Psoas muscle (tissue), 8 donors: ENCODE data around the gene CACNG4. TPM values are rescaled to one million over a fixed set of nuclear protein-coding genes. Genes with fewer than 3 reads are reported as not detected.

Experiments used
- ATAC-seq, 4 donors: fragments of 200-7000 bp; cut with Tn5 transposase; one replicate each; pipeline ENCODE4 v1.9.1; 2020; ENCODE audit warnings: moderate library complexity in 3 of 4, mild to moderate bottlenecking in 2 of 4
- DNase-seq, 2 donors: peaks; one replicate each; pipeline ENCODE4 v3.0.0-alpha.2; 2020
- H3K27ac ChIP-seq: fragments of 200-600 bp; one replicate; pipeline ENCODE4 v1.8.0; 2022
- H3K27me3 ChIP-seq, 3 donors: fragments of 200-600 bp in 1 of 3; one replicate each; pipeline versions ENCODE4 v1.6.1 to v1.8.0; 2013 to 2022; ENCODE audit warnings: low read length in 2 of 3, mild to moderate bottlenecking in 2 of 3, moderate library complexity in 1 of 3; ENCODE audit not compliant: insufficient read depth in 3 of 3
- H3K36me3 ChIP-seq, 2 donors: fragments of 200-600 bp in 1 of 2; one replicate each; pipeline versions ENCODE4 v1.6.1 to v1.8.0; 2013 to 2022; ENCODE audit warnings: low read depth in 1 of 2, mild to moderate bottlenecking in 1 of 2, moderate library complexity in 1 of 2; ENCODE audit not compliant: insufficient read depth in 1 of 2
- H3K4me1 ChIP-seq: fragments of 200-600 bp; one replicate; pipeline ENCODE4 v1.8.0; 2022
- H3K4me3 ChIP-seq: fragments of 200-600 bp; one replicate; pipeline ENCODE4 v1.8.0; 2022; ENCODE audit warnings: mild to moderate bottlenecking
- H3K9me3 ChIP-seq: fragments of 200-600 bp; one replicate; pipeline ENCODE4 v1.8.0; 2022
- CTCF ChIP-seq: fragments of 200-600 bp; IDR thresholded peaks from one replicate; pipeline ENCODE4 v1.8.0; 2022; ENCODE audit warnings: antibody characterized with exemption
- WGBS, 3 donors: extraction: QIAGEN DNeasy Blood & Tissue Kit; methylation state at CpG; one replicate each; pipeline versions ENCODE4 v1.1.6 to v1.1.7; 2013; 5-methylcytosine and 5-hydroxymethylcytosine counted together
- intact Hi-C, 2 donors: fragments of 100-400 bp; cut with DNase I; formaldehyde crosslinking; loops; one replicate each; pipeline versions ENCODE4 v1.11.0 to v1.14.2; 2022
- polyA plus RNA-seq, 3 donors: library from polyadenylated mRNA; stranded (reverse); fragments of 200-250 nt; gene quantifications; one replicate each; pipeline ENCODE4 v1.2.3, GENCODE V29; 2013
- total RNA-seq, 4 donors: library from RNA; stranded (reverse); fragmentation: NEBNext Ultra II Directional in 2 of 4; extraction: Animal tissue kit (Norgen Biotek cat#: 25700) in 2 of 4; gene quantifications; one replicate each; pipeline versions ENCODE4 v1.2.1 to v1.2.4, GENCODE V29; 2021 to 2023
- donor health status: healthy with polysubstance abuse.
- donor health status: DM: no; HTN: no; CAD: no; lungs with moderate emphysema.
- donor health status: Bipolar disorder and iron deficiency.
- donor health status: healthy.
- donor health status: DM: yes; HTN: yes; CAD: no.
- donor health status: DM: no; HTN: no; CAD: no.
- donor health status: DM: no; HTN: no; CAD: no.
- donor health status: DM: yes; HTN: yes; CAD: no.

Gene CACNG4
- total and polyA plus RNA-seq, 7 donors: 0.03 TPM; not detected in 6

GRCh38 chr17:67076290-67076689 is 111.8 kb downstream of the CACNG4 start:
- DNase-seq (no peak), ATAC-seq (peak; percentile 75 to 91 (median 83))
- H3K27ac ChIP-seq: no peak overlapping the region
- intact Hi-C loops: no loop called here
- peaks cover 20% of the 10 kb centered on the region for H3K4me1 ChIP-seq
- 36 to 59% (median 44%) methylated on average over 7 of the region's 7 CpGs for WGBS, 3 donors
- no peaks in the 10 kb centered on the region for H3K9me3 ChIP-seq
- no peaks in the 10 kb centered on the region for H3K27me3 ChIP-seq
- no peak overlapping the region for H3K4me3 ChIP-seq
- peaks cover 0 to 8% of the 10 kb centered on the region in 2 donors for H3K36me3 ChIP-seq
- TF ChIP-seq CTCF: no peak

DNA sequence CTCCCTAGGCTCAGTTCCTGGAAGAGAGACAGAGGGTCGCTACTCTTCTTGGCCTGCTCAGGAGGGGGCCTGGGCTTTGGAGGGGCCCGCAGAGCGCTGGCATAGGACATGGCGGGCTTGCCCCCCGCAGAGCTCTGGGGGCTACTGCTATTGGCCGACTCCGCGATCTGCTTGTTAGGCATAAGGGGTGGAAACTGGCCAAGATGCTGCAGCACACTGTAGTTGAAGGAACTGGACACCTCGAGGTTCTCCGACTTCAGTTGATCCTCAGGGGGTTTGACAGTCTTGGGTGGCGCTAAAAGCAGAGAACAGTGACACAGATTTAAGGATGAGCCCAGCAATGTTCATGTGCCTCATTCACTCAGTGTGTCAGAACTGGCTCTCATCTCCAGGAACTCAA is 113.8 kb downstream of the CACNG4 start:
- intact Hi-C loops: no loop called here
- H3K4me1 ChIP-seq: peaks cover 24% of the 10 kb centered on the region
- DNase-seq: no peak
- H3K4me3 ChIP-seq: no peak overlapping the region
- WGBS, 3 donors: 84 to 92% (median 88%) methylated on average over 11 of the region's 11 CpGs
- H3K27ac ChIP-seq: no peak overlapping the region
- no peak for TF ChIP-seq CTCF
- no peaks in the 10 kb centered on the region for H3K27me3 ChIP-seq
- H3K9me3 ChIP-seq: no peaks in the 10 kb centered on the region
- peaks cover 3 to 10% of the 10 kb centered on the region in 2 donors for H3K36me3 ChIP-seq
- ATAC-seq: peak in 2 of 4 donors; percentile 17 to 36

DNA sequence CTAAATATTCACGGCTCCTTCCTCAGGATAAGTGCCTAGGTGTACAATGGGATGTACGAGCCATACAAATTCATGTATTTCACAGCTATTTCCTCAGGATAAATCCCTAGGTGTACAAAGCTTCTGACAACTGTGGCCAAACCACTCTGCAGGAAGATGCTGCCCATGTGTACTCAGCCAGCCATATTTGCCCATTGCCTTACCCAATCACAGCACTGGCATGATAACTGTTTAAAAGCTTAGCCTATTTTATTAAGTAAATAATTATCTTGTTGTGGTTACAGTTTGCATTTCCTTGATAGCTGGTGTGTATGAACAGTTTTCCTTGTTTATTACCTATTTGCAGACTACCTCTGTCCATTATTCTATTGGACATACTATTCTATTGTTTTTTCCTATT is 115.0 kb downstream of the CACNG4 start:
- no peak for TF ChIP-seq CTCF
- Histone ChIP-seq H3K4me1 (peaks cover 24% of the 10 kb centered on the region), H3K4me3 (no peak overlapping the region), H3K9me3 (no peaks in the 10 kb centered on the region), H3K27ac (no peak overlapping the region), H3K36me3 (peaks cover 3 to 15% of the 10 kb centered on the region in 2 donors), H3K27me3 (no peaks in the 10 kb centered on the region)
- no peak for ATAC-seq
- WGBS, 3 donors: 93 to 95% (median 94%) methylated on average over 2 of the region's 2 CpGs
- intact Hi-C loops: no loop called here
- no peak for DNase-seq

DNA sequence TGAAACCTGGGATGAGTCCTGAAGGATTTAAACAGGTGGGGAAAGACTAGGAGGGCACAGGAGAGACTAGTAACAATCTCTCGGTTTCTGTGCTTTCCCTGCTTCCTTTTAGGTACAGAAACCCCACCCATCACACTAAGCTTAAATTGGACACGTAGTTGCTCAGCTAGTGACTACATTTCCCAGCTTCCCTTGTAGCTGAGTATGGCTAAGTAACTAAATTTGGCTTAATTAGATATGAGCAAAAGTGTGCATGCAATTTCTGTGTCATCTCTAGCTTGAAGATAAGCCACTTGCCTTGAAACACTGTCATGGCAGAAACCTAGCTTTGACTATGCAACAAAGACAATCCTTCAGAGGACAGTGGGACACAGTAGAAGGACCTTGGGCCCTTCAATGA is 116.3 kb downstream of the CACNG4 start:
- Histone ChIP-seq H3K36me3 (peaks cover 3 to 23% of the 10 kb centered on the region in 2 donors), H3K4me1 (peaks cover 24% of the 10 kb centered on the region), H3K27me3 (no peaks in the 10 kb centered on the region), H3K9me3 (no peaks in the 10 kb centered on the region), H3K27ac (peak overlapping the region; percentile 47), H3K4me3 (no peak overlapping the region)
- WGBS, 3 donors: 52 to 95% (median 74%) methylated on average over 2 of the region's 2 CpGs
- DNase-seq: no peak
- TF ChIP-seq CTCF: no peak
- intact Hi-C loops: no loop called here
- ATAC-seq: peak; percentile 22 to 64 (median 54)

DNA sequence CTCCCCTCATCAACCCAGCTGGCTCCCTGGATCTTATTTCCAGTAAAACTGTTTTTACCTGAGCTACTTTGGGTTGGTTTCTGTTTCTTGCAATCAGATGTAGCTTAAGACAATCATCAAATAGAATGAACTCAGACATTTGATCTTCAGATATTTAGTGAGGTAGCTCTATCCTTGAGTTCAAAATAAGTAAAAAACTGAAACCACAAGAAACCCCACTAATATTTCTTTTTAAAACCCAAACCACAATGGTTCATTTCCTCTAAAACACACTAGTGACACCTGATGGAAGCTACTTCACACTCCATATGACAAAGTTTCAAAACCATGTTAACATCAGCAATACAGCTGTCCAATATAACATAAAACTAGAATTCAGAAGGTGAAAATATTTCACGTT is 117.6 kb downstream of the CACNG4 start:
- no peak for TF ChIP-seq CTCF
- intact Hi-C loops: no loop called here
- H3K4me1 ChIP-seq: peaks cover 15% of the 10 kb centered on the region
- no peak for ATAC-seq
- DNase-seq: no peak
- WGBS, 3 donors: 73 to 80% (median 79%) methylated on average over 1 of the region's 1 CpG
- H3K27ac ChIP-seq: no peak overlapping the region
- H3K4me3 ChIP-seq: no peak overlapping the region
- peaks cover 7 to 35% of the 10 kb centered on the region in 2 donors for H3K36me3 ChIP-seq
- no peaks in the 10 kb centered on the region for H3K27me3 ChIP-seq
- no peaks in the 10 kb centered on the region for H3K9me3 ChIP-seq
